Cardiac muscle cell (in vitro differentiated cells and primary cell): Measurements from ENCODE around the gene ACP1. TPM values are rescaled to one million over a fixed set of nuclear protein-coding genes. Genes with fewer than 3 reads are reported as not detected.

Experiments
- DNase-seq, 2 donors: peaks; one replicate each; pipeline versions ENCODE4 v3.0.0 to v3.0.0-alpha.2; 2010 to 2017; ENCODE audit warnings: low read depth in 1 of 2, low spot score in 1 of 2
- H3K27ac ChIP-seq: fragments of 200-600 bp; sonication (generic); 2 replicates; pipeline ENCODE4 v1.5.1; 2016
- H3K27me3 ChIP-seq: fragments of 200-600 bp; sonication (generic); 2 replicates; pipeline ENCODE4 v1.6.0; 2016; ENCODE audit warnings: control low read depth
- H3K36me3 ChIP-seq: fragments of 200-600 bp; sonication (generic); 2 replicates; pipeline ENCODE4 v1.5.1; 2016; ENCODE audit warnings: control low read depth
- H3K4me1 ChIP-seq: fragments of 200-600 bp; sonication (generic); 2 replicates; pipeline ENCODE4 v1.8.1; 2017; ENCODE audit warnings: low read depth, mild to moderate bottlenecking, mixed run types
- H3K4me3 ChIP-seq: fragments of 200-600 bp; sonication (generic); 2 replicates; pipeline ENCODE4 v1.5.1; 2016; ENCODE audit warnings: mild to moderate bottlenecking
- H3K9me3 ChIP-seq: fragments of 200-600 bp; sonication (generic); 2 replicates; pipeline ENCODE4 v1.5.1; 2017; ENCODE audit warnings: low read depth, mild to moderate bottlenecking, control low read depth
- polyA plus RNA-seq: library from polyadenylated mRNA; unstranded; fragments of >200 nt; fragmentation: Nextera tagmentation; extraction: Ambion mirVana; gene quantifications from 2 replicates; pipeline ENCODE4 v1.2.1, GENCODE V29; 2016
- total RNA-seq: library from RNA; depleted of rRNA; stranded (reverse); fragments of >200 nt; gene quantifications from 2 replicates; pipeline ENCODE4 v1.2.3, GENCODE V29; 2016
- TF ChIP-seq, protein P1 (sequence below): IDR thresholded peaks from 2 replicates; pipeline ENCODE4 v1.5.1; 2012; ENCODE audit warnings: low read depth, mild to moderate bottlenecking, low read length

The ACP1 gene
- total and polyA plus RNA-seq, 2 experiments from 2014 or later: 92.8 to 216 TPM

DNA sequence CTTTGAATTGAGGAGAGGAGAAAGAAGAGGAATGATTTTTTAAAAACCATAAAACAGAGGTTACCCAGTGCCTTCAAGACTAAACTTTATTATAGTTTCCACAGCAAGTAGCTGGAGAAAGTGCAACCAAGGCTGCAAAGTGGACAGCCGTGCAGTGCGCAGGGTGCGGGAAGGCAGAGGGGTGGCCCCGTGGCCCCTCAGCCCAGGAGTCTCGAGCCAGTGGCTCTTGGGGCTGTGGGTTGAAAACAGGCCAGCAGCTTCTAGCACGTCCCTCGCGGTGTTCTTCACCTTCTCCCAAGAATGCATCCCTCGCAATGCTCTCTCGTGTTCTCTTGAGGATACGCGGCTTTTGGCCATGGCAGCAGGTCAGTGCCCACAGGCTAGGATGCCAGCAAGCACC is 51.6 kb downstream of the ACP1 start:
- no peaks in the 10 kb centered on the region for H3K36me3 ChIP-seq
- H3K27me3 ChIP-seq: no peaks in the 10 kb centered on the region
- DNase-seq: no peak

DNA sequence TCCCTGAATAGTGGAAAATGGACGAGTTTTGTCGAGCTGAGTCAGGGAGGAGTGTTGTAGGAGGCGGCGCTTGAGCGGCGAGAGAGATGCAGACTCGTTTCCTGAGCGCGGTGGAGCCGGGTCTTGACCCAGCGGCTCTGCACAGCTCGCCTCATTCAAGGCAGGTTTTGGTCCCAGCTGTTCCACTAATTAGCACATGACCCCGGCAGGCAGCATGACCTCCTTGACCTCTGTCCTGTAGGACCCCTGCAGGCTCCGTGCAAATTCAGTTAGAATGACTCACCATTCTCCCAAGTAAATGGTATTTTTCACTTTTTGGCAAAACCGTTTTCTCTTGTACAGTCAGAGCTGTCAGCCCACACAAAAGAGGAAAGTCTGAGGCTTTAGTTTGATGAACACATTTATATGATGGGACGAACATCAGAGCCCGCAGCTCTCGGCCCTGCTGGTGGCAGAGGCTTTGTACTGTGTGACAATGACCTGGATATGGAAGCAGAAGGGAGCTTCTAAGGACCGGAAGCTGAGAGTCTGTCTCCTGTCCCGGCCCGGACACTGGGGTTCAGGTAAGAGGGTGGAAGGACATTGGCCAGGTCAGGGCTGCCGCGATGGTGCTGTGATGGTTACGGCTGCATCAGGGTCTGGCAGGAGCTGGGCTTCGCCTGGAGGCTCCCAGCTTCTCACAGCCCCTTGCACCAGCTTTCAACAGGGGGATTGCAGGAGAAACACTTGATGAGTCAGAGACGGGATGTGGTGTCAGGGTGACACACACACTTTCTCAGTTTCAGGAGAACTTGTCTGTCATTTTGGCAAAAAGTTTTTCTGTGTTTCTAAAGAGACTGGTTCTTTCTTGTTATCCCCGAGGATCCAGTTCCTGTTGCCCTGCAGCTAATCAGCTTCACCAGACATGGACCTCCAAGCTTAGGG is 53.0 kb downstream of the ACP1 start:
- Histone ChIP-seq H3K4me3 (no peak overlapping the region), H3K27ac (no peak overlapping the region), H3K9me3 (no peaks in the 10 kb centered on the region), H3K4me1 (no peaks in the 10 kb centered on the region), H3K27me3 (no peaks in the 10 kb centered on the region), H3K36me3 (no peaks in the 10 kb centered on the region)
- peak in 1 of 2 donors; percentile 15 for DNase-seq
- TF ChIP-seq, protein P1, sequence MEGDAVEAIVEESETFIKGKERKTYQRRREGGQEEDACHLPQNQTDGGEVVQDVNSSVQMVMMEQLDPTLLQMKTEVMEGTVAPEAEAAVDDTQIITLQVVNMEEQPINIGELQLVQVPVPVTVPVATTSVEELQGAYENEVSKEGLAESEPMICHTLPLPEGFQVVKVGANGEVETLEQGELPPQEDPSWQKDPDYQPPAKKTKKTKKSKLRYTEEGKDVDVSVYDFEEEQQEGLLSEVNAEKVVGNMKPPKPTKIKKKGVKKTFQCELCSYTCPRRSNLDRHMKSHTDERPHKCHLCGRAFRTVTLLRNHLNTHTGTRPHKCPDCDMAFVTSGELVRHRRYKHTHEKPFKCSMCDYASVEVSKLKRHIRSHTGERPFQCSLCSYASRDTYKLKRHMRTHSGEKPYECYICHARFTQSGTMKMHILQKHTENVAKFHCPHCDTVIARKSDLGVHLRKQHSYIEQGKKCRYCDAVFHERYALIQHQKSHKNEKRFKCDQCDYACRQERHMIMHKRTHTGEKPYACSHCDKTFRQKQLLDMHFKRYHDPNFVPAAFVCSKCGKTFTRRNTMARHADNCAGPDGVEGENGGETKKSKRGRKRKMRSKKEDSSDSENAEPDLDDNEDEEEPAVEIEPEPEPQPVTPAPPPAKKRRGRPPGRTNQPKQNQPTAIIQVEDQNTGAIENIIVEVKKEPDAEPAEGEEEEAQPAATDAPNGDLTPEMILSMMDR: no peak

More for the DNA sequence above, 51.6 kb downstream of the ACP1 start:
- TF ChIP-seq, protein P1: no peak
- Histone ChIP-seq H3K4me3 (no peak overlapping the region), H3K4me1 (no peaks in the 10 kb centered on the region), H3K9me3 (no peaks in the 10 kb centered on the region), H3K27ac (no peak overlapping the region)

DNA sequence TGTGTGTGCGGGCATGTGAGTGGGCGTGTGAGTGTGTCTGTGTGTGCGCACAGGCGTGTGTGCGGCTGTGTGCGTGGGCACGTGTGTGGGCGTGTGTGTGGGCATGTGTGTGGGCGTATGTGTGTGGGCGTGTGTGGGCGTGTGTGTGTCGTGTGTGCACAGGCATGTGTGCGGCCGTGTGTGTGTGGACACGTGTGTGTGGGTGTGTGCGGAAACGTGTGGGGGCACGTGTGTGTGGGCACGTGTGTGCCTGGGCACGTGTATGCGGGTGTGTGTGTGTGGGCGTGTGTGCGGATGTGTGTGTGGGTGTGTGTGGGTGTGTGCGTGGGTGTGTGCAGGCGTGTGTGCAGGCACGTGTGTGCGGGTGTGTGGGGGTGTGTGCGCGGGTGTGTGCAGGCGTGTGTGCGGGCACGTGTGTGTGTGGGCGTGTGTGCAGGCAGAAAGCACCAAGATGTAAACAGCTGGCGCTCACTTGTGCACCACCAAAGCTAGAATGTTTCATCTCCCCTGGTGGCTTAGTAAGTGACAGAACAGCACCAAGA is 54.4 kb downstream of the ACP1 start:
- H3K4me3 ChIP-seq: no peak overlapping the region
- H3K27me3 ChIP-seq: no peaks in the 10 kb centered on the region
- no peak for DNase-seq
- H3K9me3 ChIP-seq: no peaks in the 10 kb centered on the region
- no peak overlapping the region for H3K27ac ChIP-seq
- TF ChIP-seq, protein P1: no peak
- no peaks in the 10 kb centered on the region for H3K36me3 ChIP-seq
- H3K4me1 ChIP-seq: no peaks in the 10 kb centered on the region

DNA sequence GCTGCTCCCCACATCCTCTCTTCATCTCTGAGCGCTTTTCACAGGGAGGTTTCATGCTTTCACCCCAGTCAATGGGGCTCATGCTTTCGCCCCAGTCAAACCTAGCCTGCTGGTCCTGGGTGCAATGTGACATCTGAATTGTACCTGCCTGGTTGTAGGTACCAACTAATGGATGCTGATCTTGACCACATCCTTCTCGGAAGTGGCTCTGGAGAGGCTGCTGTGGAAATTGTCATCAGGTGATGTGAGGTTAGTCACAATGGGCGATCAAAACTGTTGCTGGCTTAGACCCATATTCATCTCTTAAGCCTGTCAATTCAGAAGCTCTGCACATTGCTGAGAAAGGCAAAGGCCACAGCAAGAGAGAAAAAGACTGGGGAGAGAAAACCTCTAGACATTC is 55.8 kb downstream of the ACP1 start:
- no peaks in the 10 kb centered on the region for H3K9me3 ChIP-seq
- TF ChIP-seq, protein P1: no peak
- H3K4me3 ChIP-seq: no peak overlapping the region
- no peaks in the 10 kb centered on the region for H3K27me3 ChIP-seq
- H3K4me1 ChIP-seq: no peaks in the 10 kb centered on the region
- no peak overlapping the region for H3K27ac ChIP-seq
- no peaks in the 10 kb centered on the region for H3K36me3 ChIP-seq
- DNase-seq: no peak

DNA sequence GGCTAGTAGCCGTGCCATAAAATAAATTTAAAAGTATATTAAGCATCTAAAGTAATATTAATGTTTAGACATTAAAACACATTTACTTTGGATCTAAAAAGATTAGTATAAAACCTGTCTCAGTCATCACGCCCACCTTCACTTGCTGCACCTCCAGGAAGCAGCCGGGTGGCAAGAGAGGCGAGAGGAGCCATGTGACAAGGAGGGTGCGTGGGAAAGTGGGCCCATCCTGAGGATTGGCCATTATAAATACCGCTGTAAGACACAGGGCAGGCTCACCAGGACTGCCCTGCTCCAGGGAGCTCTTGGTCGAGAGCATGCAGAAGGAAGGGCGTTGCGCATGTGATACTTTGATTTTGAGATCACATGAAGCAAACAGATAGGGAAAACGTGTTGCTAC is 57.6 kb downstream of the ACP1 start:
- TF ChIP-seq, protein P1: no peak
- Histone ChIP-seq H3K4me3 (no peak overlapping the region), H3K9me3 (no peaks in the 10 kb centered on the region), H3K4me1 (no peaks in the 10 kb centered on the region), H3K27ac (no peak overlapping the region), H3K36me3 (no peaks in the 10 kb centered on the region), H3K27me3 (no peaks in the 10 kb centered on the region)
- no peak for DNase-seq
